GM21786 (cell line): Measurements from ENCODE around the gene KIF16B.

ENCODE experiments used
- ATAC-seq: cut with Tn5 transposase; IDR thresholded peaks from one replicate; pipeline ENCODE4 v1.9.1; 2021; ENCODE audit not compliant: unreplicated experiment

Gene KIF16B

DNA sequence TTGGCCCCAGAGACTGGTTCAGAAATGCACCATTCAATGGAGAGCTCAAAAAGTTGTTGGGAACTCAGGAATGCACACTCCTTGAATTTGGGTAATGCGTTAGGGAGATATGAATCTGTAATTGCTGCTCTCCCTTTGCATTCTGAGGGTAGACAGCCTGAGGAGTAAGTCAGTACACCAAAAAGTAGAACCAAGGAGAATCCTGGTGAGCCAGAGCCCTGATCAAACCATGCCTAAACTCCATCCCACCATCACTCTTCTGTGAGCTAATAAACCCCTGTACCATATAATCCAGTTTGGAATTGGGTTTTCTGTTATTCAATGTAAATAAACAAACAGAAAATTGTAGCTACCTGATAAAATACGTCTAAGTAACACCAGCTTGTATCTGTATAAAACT, 90.2 kb downstream of the KIF16B start:
- no peak for ATAC-seq

DNA sequence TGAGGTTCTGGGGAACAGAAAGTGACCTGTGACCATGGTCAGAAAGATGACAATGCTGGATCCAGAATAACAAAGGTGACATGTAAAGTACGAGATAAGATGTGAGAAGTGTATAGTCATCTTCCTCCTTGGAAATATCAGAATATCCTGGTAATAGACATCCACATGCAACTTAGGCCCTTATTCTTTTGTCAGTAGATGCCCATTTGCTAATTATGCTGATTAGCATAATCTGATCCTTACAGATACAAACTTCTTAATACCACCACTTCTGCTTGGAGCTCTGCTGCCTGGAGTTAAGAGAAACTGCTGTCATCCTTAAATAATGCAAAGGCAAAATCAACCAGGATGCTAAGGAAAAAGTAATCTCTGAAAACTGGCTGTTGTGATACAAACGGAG, 91.3 kb downstream of the KIF16B start:
- no peak for ATAC-seq

DNA sequence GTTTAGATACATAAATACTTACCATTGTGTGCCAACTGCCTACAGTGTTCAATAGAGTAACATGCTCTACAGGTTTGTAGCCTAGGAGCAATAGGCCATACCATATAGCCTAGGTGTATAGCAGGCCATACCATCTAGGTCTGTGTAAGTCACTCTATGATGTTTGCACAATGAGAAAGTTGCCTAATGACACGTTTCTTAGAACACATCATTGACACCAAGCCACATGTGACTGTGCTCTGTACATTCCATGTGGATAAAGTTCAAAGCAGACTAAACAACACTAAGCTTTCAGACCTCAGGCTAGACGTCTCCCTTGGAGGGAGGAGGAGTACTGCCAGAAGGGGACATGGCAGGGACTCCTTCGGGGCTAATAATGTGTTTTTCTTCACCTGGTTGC, 93.6 kb downstream of the KIF16B start:
- ATAC-seq, result no peak

DNA sequence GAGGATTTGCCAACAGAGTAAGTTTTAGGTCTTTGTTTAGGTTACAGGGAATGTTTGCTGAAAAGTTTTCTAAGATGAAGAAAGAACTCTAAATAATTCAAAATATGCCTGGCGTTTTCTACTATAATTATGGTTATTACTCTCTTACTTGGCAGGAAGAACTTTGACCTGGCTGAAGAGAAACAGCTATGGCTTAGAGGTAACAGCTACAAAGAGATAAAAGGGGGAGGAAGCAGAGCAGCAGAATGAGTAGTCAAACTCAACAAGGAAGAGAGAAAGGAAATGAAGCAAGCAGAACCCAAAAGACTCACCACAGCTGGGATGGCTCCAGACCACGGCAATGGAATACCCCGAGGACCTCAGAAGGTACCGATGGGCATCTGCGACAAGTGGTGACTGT, 95.6 kb downstream of the KIF16B start:
- no peak for ATAC-seq

DNA sequence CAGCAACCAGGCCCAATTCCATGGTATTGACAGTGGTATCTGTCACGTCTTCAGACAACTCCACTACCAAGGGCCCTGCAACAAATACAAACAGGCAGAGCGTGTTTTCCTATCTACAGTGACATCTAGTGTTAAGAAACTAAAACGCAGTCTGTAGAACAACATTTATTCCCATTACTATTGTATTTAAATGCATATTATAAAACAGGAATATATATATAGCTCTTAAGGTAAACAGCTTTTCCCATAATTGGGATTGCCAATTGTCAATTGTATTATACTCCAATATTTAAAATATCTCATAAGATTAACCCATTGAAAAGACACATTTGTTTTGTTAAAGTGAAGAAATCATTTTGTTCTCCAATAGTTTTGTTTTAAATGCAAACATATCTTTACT, 97.2 kb downstream of the KIF16B start:
- no peak for ATAC-seq

DNA sequence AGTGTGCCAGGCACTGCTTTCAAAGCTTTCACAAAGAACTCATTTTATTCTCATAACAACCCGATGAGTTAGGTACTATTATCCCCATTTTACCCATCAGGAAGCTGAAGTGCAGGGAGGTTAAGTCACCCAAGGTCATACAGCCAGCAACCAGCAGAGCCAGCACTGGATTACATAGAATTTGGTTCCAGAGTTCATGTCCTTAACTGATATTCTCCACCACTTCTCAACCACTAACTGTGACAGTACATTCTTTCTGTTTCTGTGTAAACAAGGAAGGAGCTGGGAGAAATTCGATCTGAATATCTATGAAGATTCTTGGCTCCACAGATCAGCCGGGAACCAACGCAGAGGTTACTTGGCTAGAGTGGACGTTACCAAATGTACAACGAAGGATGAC, 98.0 kb downstream of the KIF16B start:
- ATAC-seq, result no peak

DNA sequence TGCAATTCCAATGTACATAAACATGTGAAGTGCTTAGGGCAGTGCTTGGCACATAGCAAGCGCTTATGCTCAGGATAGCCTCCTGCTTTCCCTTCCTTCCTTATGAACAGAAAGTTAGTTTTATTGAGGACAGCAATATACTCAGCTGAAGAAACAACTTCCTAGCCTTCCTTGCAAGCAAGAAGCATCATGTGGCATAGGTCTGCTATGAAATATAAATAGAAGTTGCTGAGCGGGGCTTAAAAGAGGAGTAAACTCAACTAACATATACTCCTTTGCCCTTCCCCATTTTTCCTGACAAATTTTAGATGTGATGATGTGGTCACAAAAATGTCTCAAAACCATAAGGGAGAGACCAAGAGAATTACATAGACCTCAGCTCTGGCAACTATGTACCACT, 98.9 kb downstream of the KIF16B start:
- no peak for ATAC-seq

DNA sequence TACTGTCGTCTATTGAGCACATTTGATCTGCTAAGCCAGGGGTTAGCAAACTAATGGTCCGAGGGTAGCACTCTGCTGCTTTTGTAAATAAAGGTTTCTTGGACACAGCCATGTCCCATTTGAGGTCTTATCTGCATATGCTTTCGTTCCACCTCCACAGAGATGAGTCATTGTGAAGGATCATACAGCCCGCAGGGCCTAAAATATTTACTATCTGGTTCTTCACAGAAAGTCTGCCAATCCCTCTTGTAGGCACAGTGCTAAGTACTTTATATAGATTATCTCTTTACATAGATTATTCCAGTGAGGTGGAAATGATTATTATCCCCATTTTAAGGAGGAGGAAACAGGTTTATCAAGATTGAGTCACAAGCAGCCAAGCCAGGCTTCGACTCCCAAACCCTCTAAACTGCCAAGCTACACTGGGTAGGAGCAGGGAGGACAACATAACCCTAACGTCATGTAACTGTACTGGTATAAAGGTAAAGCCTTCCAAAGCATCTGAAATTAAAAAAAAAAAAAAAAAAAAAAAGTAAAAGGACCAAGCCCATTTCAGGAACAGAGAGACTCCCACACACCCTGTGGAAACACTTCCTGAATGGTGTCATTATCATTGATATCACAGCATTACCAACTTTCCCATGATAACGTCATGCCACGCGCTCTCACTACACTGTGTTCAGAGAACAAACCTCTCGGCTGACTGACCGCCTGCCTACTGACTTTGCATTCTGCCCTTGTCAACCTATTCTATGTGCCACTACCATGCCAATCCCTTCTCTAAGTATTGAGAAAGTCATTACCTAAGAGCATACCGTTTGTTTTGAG, 101.0 kb downstream of the KIF16B start:
- ATAC-seq, result no peak

DNA sequence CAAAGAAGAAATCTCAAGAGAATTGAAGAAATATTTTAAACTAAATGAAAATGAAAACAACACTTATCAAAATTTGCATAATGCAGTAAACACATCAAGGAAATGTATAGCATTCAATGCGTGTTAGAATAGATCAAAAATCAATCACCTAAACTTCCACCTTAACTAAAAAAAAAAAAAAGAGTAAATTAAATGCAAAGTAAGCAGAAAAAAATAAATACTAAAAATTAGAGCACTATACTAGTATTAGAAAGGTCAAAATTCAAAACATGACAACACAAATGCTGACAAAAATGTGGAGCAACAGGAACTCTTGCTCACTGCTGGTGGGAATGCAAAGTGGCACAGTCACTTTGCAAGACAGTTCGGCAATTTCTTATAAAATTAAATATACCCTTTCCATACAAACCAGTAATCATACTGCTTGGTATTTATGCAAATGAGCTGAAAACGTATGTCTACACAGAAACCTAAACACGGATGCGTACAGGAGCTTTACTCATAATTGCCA, 103.8 kb downstream of the KIF16B start:
- no peak for ATAC-seq

DNA sequence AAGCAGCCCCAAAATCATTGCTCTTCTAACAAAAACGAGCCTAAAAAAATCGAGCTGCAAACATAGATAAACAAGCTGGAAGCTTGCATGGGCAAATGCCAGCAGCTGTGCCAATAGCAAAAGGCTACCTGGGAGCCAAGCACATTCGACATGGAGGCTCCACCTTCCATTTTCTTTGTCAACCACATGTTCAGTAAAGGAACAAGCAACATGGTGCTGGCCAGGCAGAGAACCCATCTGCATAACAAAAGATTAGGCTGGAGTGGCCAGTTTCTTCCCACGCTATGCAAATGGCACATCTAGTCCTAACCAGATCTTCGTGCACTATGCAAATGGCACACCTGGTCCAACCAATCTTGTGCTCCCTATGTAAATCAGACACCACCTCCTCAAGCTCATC, 110.5 kb downstream of the KIF16B start:
- ATAC-seq, result no peak

DNA sequence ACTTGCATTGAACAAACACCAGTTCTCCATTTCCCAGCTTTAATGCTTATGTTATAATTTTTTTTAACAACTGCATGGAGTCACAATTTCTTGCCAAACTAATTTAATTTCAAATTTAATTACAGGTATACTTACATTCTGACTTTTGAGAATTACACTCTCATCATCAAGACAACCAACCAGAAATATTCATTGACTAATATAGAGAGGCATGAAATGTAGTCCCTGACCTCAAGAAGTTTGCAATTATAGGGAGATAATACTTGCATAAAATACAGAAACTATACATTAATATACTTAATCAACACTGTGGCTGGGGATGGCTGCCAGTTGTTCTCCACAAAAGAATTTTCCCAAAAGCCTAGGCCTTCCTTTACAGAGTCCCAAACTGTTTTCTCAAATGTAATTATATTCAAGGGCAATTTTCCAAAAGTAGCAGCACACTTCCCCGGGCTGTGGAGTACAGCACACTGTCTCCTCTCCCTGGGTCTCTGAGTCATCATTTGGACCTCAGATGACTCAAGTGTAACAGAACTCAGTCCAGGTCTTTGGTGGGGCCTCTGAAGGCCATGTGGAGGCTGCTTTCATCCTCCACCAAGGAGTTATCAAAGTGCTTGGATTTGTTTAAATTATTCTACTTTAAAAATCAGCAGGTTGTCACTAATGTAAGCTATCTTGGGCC, 114.1 kb downstream of the KIF16B start:
- ATAC-seq, result no peak

DNA sequence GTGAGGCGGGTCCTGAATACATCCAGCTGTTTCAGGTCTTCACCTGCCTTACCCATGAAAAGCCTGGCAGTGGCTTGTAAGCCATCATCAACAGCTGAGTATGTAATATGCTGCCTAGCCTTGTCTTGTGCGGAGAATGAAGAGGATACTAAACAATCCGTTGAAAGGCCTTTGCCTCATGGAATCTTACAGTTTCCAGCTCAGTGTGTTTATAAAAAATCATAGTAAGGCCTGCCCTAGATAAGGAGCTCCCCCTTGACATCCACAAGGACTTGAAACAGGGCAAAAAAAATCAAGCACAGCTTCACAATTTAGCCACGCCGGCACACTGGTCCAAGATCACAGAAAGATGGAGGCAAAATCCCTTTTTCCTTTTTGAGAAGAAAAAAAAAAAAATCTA, 115.7 kb downstream of the KIF16B start:
- ATAC-seq, result no peak

DNA sequence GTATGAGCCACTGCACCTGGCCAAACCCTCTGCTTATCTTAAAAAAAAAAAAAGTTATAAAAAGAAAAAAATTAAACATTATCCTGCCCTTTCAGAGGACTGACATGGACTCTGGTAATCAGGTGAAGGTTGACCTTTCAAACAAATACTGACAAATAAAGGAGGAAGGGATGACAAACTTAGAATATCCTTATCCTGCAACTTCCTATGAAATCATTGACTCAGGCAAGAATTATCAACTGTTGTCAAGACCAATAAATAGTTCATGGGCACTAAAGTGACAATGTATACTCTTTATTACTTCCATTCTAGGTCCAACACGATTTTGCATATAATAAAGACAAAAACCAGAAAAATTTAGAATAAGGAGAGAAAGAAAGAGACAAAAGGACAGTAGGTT, 117.9 kb downstream of the KIF16B start:
- ATAC-seq, result no peak

DNA sequence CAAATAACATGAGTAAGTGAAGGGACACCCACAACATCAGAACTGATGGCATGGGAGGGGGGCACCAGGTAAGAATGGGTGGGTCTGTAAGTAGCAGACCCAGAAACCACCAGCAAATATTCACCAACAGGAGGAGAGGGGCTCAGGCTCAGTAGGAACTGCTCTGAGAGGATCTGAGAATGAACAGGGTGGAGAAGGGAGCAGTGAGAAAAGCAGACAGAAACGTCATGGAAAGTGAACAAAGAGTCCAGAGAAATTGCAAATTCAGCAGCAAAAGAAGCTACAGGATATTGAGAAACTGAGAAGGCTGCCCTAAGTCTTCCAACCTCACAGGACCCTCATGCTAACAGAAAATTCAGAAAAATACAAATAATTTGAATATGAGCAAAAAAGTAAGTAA, 121.3 kb downstream of the KIF16B start:
- no peak for ATAC-seq

DNA sequence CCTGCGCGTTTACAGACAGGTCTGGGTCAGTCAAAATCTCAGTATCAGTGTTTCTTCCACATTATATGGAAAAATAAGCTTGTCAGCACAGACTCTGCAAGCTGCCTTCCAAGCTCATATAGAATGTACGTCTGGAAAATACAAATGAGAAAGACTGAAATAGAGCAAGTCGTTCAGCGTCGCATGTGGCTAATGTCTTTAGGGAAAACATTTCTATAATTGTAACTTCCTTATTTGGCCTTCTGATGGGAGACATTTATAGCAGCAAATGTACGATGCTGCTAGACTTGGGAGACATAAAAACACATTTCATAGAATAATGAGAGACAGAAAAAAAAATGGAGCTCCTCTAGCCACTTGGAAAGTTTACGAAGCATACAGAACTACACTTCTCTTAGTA, 122.2 kb downstream of the KIF16B start:
- no peak for ATAC-seq

DNA sequence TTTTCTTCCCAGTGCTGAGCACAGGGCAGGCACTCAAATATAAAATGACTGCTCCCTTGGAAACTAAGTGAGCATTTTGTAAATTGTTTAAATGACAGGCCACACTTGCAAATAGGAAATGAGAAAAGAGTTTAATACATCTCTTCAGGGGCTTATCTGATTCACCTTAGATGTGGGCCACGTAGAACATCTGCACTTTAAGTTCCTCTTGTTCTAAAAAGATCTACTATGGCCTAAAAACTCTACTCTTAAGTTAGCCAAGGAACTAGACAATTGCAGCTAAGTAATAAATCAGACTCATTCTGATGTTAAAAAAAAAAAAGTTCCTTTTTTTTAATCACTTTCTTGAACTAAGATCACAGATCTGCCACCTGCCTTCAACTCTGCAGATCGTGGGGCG, 126.3 kb downstream of the KIF16B start:
- no peak for ATAC-seq

DNA sequence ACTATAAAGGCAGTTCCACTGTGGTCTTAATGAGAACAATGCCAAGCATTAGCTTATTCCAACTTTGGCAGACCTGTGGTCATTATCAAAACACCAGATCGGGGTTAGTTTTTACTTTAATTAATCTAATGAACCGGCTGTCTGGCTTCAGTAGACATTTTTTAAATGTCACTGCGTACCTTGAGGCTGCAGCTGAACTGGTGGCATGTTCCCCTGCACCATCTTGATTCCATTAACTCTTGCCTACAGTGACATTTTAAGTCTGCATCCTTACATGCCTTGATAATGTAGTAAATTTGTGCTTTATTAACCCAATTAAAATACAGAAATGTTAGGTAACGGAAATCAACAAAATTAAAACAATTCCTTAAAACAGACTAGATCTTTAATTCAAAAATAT, 127.0 kb downstream of the KIF16B start:
- ATAC-seq, result no peak

DNA sequence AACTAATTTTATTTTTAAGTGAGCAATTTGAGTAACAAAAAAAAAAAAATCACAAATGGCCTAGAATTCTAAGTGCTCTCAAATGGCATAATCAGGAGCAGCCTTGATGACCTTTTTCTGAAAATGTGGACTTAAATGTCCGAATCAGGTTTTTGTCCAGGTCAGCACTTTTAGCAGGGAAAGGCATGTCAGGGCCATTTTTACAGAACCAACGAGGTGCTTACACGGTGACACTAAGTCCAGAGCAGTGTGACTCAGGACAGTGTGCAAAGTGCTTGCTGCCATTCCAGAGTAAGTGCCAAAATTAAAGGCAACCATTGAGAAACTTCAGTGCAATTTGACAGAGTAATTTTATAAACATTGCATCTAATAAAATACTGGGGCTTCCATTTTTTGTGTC, 127.8 kb downstream of the KIF16B start:
- ATAC-seq, result no peak

DNA sequence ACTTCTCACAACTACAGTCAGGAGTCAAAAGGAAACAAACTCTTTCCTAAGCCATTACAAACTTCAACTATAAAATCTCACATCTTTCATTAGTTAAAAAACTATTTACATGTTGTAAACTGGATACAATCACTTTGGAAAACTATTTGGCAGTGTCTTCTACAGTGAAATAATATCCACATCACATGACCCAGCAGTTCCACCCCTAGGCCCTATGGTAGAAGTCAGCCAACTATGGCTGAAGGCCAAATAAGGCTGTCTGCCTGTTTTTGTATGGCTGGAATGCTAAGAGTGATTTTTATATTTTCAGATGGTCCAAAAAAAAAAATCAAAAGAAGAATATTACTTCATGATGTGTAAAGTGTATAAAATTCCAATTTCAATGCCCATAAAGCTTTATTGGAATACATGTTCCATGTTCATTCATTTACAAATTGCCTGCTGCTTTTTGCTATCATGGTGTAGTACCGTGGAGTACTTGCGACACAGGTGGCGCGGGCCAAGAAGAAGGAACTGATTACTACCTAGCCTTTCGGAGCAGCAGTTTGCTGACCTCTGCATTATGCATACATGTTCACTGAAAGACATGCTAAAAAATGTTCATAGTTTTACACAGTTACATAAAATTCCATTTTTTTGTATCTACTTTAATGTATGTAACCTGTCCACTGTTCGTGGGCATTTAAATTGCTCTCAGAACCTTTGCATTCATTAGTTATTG, 129.0 kb downstream of the KIF16B start:
- ATAC-seq, result no peak

DNA sequence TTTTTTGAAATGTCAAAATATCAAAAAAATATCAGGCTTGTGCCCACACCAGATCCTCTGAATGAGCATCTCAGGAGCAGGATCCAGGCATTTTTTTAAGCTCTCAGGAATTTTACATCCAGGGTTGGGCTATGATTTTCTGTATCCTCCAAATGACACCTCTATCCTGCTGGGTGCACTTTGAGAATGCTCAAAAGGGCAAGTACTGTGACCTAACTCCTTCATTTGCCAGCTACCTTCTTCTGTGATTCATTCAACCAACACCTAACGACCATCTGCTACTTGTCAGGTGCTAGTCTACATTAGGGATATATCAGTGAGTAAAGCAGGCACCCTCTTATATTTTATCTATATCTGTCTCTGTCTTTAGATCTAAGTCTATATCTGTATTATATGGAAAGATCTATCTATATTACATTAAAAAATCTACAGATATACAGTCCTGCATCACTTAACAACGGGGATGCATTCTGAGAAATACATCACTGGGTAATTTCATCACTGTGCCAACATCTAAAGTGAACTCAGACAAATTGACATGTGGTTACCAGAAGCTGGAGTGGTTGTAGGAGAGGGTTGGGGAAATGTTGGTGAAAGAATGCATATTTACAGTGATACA, 131.6 kb downstream of the KIF16B start:
- no peak for ATAC-seq

DNA sequence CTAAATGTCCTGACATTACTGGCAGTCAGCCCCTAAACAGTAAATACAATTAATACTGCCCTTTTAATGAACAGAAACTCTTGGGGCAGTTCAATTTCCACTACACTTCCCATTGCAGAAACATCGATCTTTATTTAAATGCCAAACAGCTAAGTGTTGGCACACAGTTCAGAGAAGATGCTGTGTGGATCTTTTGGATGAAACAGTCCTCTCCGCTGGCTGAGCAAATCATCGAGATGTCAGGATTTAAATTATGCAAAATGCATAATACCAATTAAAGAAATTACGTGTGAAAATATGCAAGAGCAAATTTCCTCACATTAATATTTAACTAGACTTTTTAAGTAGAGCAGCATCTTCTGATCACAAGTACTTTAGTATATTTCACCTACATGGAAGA, 132.6 kb downstream of the KIF16B start:
- ATAC-seq, result no peak
